ENCODE data around the gene IMPDH2.

The IMPDH2 gene

GRCh38 chr3:48980295-48980694 is 48.9 kb downstream of the IMPDH2 start:
- DNase-seq (ENCODE audit: low read depth) = no peak

GRCh38 chr3:48979451-48979850 is 49.7 kb downstream of the IMPDH2 start:
- DNase-seq (ENCODE audit: low read depth) = no peak
